Ovary (tissue), 9 donors: ENCODE data around the gene TCTN1. TPM values are rescaled to one million over a fixed set of nuclear protein-coding genes. Genes with fewer than 3 reads are reported as not detected.

Experiments used
- DNase-seq, 5 donors: peaks; one replicate each; pipeline ENCODE4 v3.0.0-alpha.2; 2019 to 2020
- H3K27ac ChIP-seq, 2 donors: fragments of 200-600 bp; one replicate each; pipeline versions ENCODE4 v1.5.1 to v1.8.0; 2019 to 2022
- H3K27me3 ChIP-seq: fragments of 200-600 bp; one replicate; pipeline ENCODE4 v1.8.0; 2022
- H3K36me3 ChIP-seq: fragments of 200-600 bp; sonication (generic); one replicate; pipeline ENCODE4 v1.5.1; 2019
- H3K4me1 ChIP-seq: one replicate; pipeline ENCODE4 v1.8.1; 2013; ENCODE audit warnings: mild to moderate bottlenecking, moderate library complexity; ENCODE audit not compliant: insufficient read depth
- H3K4me3 ChIP-seq: fragments of 200-600 bp; sonication (generic); one replicate; pipeline ENCODE4 v1.5.1; 2017
- H3K9me3 ChIP-seq, 2 donors: fragments of 200-600 bp in 1 of 2; sonication (generic) in 1 of 2; one replicate each; pipeline versions ENCODE4 v1.5.1 to v1.8.1; 2013 to 2019; ENCODE audit warnings: mild to moderate bottlenecking in 1 of 2, moderate library complexity in 1 of 2
- EP300 ChIP-seq: sonication (generic); formaldehyde crosslinking; IDR thresholded peaks from one replicate; pipeline ENCODE4 v1.6.1; 2017; ENCODE audit warnings: antibody characterized with exemption
- POLR2A ChIP-seq: fragments of 450-650 bp; IDR thresholded peaks from one replicate; pipeline ENCODE4 v1.6.1; 2017; ENCODE audit warnings: antibody characterized with exemption, mild to moderate bottlenecking, moderate library complexity
- WGBS, 3 donors: extraction: QIAGEN DNeasy Blood & Tissue Kit in 1 of 3; methylation state at CpG; one replicate each; pipeline versions ENCODE4 v1.1.5 to v1.1.7; 2013 to 2017; 5-methylcytosine and 5-hydroxymethylcytosine counted together
- intact Hi-C, 4 donors: fragments of 100-400 bp; cut with DNase I; formaldehyde crosslinking; loops; one replicate each; pipeline versions ENCODE4 v1.11.0 to v1.15.1; 2022 to 2023
- polyA plus RNA-seq, 2 donors: library from polyadenylated mRNA; stranded (reverse); fragments of 200-250 nt in 1 of 2; fragments of 350-450 nt in 1 of 2; fragmentation: Illumina TruSeq in 1 of 2; extraction: RNeasy Lipid Tissue Mini Kit (QIAGEN cat#74804) in 1 of 2; gene quantifications; one replicate each; pipeline ENCODE4 v1.2.3, GENCODE V29; 2013 to 2014
- total RNA-seq, 7 donors: library from RNA; depleted of rRNA in 2 of 7; stranded (reverse); fragments of >200 nt in 2 of 7; fragmentation: NEBNext Ultra II Directional in 3 of 7; extraction: Animal tissue kit (Norgen Biotek cat#: 25700) in 3 of 7; gene quantifications; one replicate each; pipeline versions ENCODE4 v1.1.0 to v1.2.4, GENCODE V29; 2016 to 2023
- TF ChIP-seq, protein P1 (sequence below), 3 donors: fragments of 450-650 bp in 2 of 3; fragments of 200-600 bp in 1 of 3; IDR thresholded peaks; one replicate each; pipeline versions ENCODE4 v1.5.1 to v1.8.0; 2016 to 2022; ENCODE audit warnings: antibody characterized with exemption in 3 of 3, mild to moderate bottlenecking in 1 of 3
- donor health status: DM: no; HTN: no; CAD: no; lungs with moderate emphysema.
- donor health status: DM: no; HTN: no; CAD: no.
- donor health status: Bipolar disorder and iron deficiency.
- donor health status: DM: yes; HTN: yes; CAD: no.
- donor health status: DM: no; HTN: no; CAD: no.
- donor health status: DM: yes; HTN: yes; CAD: no.

Gene TCTN1
- total and polyA plus RNA-seq, 9 donors = 32.7 to 122 (median 47.9) TPM

- H3K27ac ChIP-seq = no peak overlapping the region
- TF ChIP-seq EP300 (no peak), POLR2A (no peak)
- TF ChIP-seq, protein P1, sequence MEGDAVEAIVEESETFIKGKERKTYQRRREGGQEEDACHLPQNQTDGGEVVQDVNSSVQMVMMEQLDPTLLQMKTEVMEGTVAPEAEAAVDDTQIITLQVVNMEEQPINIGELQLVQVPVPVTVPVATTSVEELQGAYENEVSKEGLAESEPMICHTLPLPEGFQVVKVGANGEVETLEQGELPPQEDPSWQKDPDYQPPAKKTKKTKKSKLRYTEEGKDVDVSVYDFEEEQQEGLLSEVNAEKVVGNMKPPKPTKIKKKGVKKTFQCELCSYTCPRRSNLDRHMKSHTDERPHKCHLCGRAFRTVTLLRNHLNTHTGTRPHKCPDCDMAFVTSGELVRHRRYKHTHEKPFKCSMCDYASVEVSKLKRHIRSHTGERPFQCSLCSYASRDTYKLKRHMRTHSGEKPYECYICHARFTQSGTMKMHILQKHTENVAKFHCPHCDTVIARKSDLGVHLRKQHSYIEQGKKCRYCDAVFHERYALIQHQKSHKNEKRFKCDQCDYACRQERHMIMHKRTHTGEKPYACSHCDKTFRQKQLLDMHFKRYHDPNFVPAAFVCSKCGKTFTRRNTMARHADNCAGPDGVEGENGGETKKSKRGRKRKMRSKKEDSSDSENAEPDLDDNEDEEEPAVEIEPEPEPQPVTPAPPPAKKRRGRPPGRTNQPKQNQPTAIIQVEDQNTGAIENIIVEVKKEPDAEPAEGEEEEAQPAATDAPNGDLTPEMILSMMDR (IDR thresholded peaks at IDR 0.05) = no peak
- H3K27me3 ChIP-seq = no peaks in the 10 kb centered on the region
- no peak overlapping the region for H3K4me3 ChIP-seq
- H3K36me3 ChIP-seq = no peaks in the 10 kb centered on the region
- intact Hi-C loops = no loop called here
- DNase-seq = no peak
- WGBS, 3 donors = 84 to 90% (median 86%) methylated on average over 12 of the region's 12 CpGs
- no peaks in the 10 kb centered on the region for H3K4me1 ChIP-seq
- no peaks in the 10 kb centered on the region for H3K9me3 ChIP-seq
These were observed 54.7 kb downstream of the TCTN1 start for GRCh38 chr12:110668480-110669192.

- WGBS, 3 donors = 68 to 77% (median 73%) methylated on average over 5 of the region's 5 CpGs
- Histone ChIP-seq H3K27me3 (no peaks in the 10 kb centered on the region), H3K4me3 (no peak overlapping the region), H3K4me1 (no peaks in the 10 kb centered on the region), H3K36me3 (no peaks in the 10 kb centered on the region), H3K27ac (no peak overlapping the region), H3K9me3 (no peaks in the 10 kb centered on the region)
- no peak for DNase-seq
- TF ChIP-seq EP300 (no peak), POLR2A (no peak)
- TF ChIP-seq, protein P1 (IDR thresholded peaks at IDR 0.05) = no peak
- intact Hi-C loops = no loop called here
These were observed 55.2 kb downstream of the TCTN1 start for GRCh38 chr12:110669193-110669502.

DNA sequence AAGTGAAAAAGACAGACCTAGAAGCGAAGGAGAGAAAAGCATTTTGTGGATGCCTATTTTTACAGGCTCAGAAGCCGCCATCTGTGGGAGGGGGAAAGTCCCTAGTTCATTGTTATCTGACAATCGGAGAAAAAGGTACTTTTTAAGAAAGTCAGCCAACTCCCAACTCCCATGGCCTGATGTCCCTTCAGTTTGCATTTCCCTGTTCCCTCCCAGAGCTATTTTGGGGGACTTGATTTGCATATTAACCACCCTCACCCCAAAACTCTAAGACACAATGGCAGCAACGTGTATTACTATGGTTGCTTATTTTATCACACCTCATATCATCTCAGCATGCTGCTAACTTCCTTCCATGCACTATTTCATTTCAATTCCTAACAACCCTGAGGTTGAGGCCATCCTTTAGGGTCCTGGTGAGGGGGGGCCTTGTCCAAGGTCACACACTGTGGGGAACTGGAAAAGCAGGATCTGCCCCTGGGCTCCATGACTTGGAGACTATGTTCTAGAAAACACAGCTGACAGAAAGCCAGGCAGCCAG lies 56.3 kb downstream of the TCTN1 start:
- no peaks in the 10 kb centered on the region for H3K9me3 ChIP-seq
- no peak for DNase-seq
- intact Hi-C loops = no loop called here
- no peaks in the 10 kb centered on the region for H3K36me3 ChIP-seq
- no peaks in the 10 kb centered on the region for H3K4me1 ChIP-seq
- 64 to 76% (median 71%) methylated on average over 4 of the region's 4 CpGs for WGBS, 3 donors
- no peak for TF ChIP-seq POLR2A
- TF ChIP-seq EP300 = no peak
- TF ChIP-seq, protein P1 (IDR thresholded peaks at IDR 0.05) = no peak
- no peaks in the 10 kb centered on the region for H3K27me3 ChIP-seq
- H3K4me3 ChIP-seq = no peak overlapping the region
- no peak overlapping the region for H3K27ac ChIP-seq

- WGBS, 3 donors = 83 to 89% (median 86%) methylated on average over 4 of the region's 4 CpGs
- no peak for DNase-seq
- no peaks in the 10 kb centered on the region for H3K4me1 ChIP-seq
- intact Hi-C loops = no loop called here
- no peaks in the 10 kb centered on the region for H3K9me3 ChIP-seq
- TF ChIP-seq, protein P1 (IDR thresholded peaks at IDR 0.05) = no peak
- TF ChIP-seq POLR2A = no peak
- TF ChIP-seq EP300 = no peak
- H3K27me3 ChIP-seq = no peaks in the 10 kb centered on the region
- H3K4me3 ChIP-seq = no peak overlapping the region
- H3K36me3 ChIP-seq = no peaks in the 10 kb centered on the region
- no peak overlapping the region for H3K27ac ChIP-seq
These were observed 62.2 kb downstream of the TCTN1 start for GRCh38 chr12:110676171-110676570.
